GM19043 (cell line): Measurements from ENCODE around the gene SPAAR.

ENCODE experiments used
- ATAC-seq: cut with Tn5 transposase; IDR thresholded peaks from one replicate; pipeline ENCODE4 v1.9.1; 2021; ENCODE audit warnings: low read depth; ENCODE audit not compliant: unreplicated experiment

SPAAR gene

DNA sequence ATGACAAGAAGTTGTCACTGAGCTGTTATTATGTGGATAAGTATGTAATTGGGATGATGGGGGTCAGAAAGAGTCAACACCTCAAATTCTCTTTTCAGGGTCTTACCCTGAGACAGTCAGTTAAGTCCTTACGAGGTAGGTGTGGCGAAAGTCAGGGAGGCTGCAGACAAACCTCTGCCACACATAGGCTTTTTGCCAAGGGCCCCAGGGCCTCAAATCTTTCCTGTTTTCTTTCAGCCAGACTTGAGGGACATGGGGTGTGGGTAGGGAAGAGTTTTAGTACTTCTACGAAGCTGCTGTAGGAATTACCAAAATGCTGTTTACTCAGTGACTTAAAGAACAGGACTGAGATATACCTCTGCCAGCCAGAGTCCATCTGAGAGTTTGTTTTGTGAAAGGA, 34.9 kb downstream of the SPAAR start:
- no peak for ATAC-seq

DNA sequence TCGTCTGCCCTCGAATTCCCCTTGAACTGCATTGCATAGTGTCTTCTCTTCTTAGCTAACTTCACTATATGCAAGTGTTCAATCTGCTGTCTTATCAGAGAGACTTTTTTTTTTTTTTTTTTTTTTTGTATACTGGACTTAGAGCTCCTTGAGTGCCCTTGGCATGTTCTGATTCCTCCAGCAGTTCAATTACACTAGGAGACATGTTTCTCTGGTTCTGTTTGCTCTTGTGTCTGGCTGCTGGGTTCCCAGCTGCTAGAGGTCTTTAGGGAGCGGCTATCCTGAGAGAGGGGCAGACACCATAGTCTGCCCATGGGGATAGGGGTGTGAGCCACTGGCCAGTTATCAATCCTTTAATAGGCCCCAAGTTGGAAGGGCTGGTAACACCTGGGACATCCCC, 35.6 kb downstream of the SPAAR start:
- ATAC-seq: no peak

DNA sequence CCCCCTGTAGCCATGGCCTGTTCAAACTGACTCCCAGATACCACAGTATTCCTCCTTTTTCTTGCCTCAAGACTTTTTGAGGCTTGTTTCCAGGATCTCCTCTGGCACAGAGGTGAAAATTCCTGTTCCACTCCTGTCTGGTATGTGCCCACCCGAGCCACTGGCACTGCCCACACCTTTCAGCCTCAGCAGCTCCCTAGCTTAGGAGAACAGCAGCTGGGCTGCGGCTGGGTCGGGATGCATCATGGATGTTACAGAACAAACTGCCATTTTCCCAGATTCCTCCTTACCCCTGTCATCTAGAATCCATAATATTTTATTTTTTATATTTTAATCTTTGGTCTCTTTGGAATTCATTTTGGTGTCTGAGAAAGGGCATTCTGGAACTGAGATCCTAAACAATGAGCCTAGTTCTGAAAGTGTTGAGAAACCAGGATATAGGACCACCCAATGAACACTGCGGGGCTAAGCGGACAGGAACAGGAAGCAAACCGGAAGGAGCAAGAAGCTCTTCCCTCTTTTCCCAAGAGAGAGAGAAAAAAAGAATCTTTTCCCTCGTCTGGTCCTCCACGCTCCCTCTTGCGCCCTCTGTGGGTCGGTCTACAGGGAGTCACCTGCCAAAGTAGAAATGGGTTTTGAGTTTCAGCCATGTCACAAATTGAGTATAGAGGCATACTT, 36.2 kb downstream of the SPAAR start:
- no peak for ATAC-seq

DNA sequence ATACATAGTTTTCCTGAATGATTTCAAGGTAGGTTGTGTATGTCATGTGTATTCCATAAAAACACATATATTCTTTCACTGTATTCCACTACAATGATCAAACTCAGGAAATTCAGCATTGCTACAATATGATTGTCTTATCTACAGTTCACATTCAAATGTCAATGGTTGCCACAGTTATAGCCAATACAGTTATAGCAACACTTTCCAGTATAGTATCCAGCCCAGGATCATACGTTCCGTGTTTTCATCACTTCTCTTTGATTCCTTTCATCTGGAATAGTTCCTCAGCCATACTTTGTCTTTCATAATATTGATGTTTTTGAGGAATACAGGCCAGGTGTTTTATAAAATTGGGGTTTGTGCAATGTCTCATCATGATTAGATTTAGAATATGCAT, 39.2 kb downstream of the SPAAR start:
- no peak for ATAC-seq

DNA sequence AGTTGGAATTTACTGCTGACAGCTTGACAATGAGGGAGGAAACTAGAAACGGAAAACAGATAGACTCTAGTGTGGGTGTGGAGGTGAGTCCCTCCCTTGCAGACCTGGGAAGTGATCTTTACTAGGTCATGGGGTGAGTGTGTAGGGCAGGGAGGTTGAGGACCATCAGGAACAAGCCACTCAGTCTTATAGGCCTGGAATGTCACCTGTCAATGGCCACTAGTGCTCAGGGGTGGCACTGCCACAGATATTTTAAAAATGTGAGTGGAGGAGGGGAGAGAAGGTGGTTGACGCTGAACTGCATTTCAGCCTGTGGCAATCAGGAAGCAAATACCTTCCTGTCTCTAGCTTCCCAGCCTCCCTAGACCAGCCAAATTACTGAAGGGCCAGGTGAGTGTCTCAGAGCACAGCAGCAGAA, 39.6 kb downstream of the SPAAR start:
- ATAC-seq: no peak

DNA sequence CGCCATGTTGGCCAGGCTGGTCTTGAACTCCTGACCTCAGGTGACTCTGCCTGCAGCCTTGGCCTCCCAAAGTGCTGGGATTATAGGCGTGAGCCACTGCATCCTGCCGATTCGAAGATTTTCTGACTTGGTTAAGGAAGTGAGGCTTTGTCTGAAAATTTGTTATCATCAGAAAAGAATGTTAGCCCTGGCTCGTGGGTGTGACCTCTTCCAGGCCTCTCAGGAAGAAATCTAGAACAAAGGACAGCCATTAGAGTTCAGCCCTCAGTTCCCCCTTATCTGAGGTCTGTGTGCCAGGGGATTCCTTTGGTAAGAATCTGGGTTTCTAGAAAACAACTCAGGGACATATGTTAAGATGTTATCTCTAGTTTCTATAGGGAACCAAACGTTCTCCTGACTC, 42.4 kb downstream of the SPAAR start:
- no peak for ATAC-seq

DNA sequence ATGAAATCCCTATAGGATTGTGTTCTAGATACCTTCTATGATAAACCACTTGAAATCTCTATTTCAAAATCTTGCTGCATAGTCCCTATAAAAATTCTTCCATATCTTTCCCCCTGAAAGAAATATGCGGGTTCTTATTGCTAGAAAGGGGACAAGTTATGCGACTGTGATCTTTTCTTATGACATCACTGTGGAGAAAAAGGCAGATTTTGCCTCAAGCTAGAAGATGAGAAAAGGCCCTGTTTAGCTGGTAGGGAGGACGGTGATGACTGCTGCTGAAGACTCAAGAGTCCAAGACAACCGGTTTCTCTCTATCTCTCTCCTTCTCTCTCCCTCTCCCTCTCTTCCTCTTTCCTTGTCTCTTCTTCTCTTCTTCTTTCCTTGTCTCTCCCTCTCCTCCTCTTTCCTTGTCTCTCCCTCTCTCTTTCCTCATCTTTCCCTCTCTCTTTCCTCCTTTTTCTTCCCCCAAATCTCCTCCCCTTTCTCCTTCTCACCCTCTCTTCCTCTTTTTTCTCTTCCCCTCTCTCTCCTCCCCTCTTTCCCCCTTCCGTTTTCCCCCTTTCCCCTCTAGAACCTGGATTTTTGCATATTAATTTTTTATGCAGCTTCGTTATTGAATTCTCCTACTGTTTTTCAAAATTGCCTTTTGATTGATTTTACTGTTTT, 43.4 kb downstream of the SPAAR start:
- no peak for ATAC-seq

DNA sequence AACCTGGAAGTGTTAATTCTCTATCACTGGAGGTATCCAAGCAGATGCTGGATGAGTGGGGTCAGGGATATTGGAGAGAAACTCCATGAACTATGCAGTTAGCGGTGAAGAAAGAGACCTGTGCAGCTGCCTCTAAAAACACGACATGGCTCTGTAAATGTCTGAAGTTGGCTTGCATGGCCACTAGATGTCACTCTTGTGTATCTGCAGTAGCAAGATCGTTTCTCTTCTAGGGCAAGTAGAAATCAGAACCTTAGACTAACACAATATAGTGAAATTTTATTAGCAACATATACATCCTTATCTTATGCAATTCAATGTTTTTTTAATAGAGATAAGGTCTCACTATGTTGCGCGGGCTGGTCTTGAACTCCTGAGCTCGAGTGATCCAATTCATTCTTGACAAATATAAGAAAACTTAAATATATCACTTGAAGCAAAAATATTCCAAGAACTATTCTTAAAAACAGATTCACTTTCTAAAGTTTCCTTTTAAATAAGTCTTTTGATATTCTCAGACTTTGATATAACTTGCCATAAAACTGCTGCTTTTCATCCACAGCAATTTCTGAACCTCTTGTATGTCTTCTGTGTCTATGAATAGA, 45.8 kb downstream of the SPAAR start:
- ATAC-seq: no peak

DNA sequence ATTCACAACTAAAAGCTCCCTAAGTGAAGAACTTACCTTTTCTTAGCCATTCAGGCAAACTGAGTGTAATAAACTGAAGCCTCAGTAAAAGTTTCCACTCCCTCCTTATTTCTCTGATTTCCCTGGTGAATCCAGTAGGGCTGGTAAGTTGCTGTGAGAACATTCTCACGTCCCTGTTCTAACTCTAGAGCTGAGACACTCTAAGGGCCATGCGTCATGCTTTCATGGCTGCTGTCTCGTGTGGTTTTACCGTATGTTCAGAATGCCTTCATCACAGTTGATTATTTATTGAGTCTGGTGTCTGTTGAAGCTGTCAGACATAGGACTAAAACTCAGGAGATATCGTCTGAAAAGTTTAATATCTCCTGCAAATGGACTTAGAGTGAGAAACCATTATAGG, 47.4 kb downstream of the SPAAR start:
- ATAC-seq: no peak

DNA sequence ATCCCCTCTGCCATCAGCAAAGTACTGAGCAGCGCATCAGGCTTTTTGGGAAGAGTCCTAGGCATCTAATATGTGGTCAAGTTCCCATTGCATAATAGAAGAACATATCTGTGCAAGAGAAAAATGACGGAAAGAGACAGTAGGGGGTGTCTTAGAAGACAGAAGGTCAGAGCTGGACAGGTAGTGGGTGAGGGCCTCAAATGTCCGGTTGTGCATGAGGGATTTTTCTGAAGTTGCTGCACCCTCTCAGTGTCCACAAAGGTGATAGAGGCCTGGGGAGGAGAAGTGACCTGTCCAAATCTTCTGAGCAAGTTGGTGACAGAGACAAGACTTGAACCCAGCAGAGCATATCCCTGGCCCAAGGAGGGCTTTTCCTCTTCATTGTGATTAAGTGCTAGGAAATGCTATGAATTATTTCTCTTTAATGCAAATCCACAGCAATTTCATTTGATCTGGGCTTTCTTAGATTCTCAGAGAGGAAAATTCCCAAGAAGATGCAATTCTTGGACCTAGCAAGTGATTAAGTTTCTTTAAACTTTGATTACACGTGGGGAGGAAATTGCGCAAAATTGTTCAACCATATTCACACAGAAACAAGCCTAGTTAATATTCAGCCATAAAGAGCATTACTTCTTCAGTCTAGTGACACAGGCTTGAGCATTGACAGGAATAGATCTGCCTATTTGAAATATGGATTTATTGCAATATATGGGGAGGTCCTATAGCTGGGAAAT, 49.0 kb downstream of the SPAAR start, which contains the start of gene OR2S2:
Gene OR2S2 (minus strand): TSS at position 51 of the 734 bp plus-strand sequence. CDS start 56 bp downstream, outside the sequence.
- ATAC-seq: no peak

DNA sequence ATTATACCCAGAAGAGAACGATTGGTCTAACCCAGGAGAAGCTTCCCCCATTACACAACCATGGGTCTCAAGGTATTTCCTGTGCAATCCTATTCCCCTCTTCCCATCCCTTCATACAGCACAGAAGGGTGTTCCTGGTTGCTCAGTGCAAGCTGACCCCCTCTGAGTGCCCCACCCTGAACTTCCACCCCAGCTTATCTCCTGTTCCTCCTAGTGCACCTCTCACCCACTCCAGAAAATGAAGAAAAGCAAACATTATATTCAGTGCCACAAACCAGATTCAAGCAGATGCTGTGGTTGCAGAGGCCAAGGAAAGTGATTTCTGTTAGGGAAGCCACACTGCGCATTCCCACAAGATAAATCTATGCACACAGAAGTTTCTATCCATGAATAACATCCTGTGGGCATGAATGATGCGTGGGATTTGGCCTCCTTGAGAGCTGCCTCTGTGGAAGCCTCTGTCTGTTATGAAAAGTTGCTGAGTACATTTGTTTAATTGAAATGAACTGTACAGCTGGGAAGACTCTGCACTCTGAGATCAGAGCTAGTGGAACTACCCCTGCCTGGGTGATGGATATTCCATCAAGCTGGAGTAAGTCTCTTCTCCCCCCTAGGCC, 50.9 kb downstream of the SPAAR start:
- no peak for ATAC-seq
